ENCODE measurements around the gene NFKBIE. TPM values are rescaled to one million over a fixed set of nuclear protein-coding genes. Genes with fewer than 3 reads are reported as not detected.

Gene NFKBIE
- total RNA-seq, 1 donor from 2014 or later = 17.2 TPM

DNA sequence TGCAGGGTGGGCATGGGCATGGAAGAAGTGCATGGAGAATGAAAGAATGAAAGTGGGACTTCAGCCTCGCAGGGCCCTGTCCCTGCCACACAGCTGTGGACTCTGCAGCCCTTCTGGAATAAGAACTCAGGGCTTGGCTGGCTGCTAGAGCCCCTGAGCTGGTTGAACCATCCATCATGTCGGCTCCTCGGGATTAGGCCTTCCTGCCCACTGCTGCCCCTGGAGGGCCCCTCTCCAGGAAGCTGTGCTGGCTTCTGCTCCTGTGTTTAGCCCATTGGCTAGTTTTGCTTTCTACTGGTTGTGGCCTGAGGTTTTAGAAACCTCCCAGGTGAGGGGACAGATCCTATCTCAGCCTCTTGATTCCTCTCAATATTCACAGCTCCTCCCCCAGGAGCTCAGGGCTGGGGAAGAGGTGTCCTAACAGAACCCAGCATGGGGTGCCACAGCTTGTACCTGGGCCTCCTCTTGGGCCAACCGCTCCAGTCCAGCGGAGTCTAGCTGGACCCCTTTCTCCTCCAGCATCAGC lies 39.9 kb upstream of the NFKBIE start:
- Histone ChIP-seq H3K4me1 (no peaks in the 10 kb centered on the region), H3K9me3 (no peaks in the 10 kb centered on the region), H3K27ac (no peak overlapping the region), H3K36me3 (peaks cover 0 to 96% of the 10 kb centered on the region in 2 donors), H3K4me3 (no peak overlapping the region), H3K27me3 (no peaks in the 10 kb centered on the region)
- DNase-seq (ENCODE audit: extremely low spot score in 2 of 2) = no peak
- TF ChIP-seq POLR2A (IDR thresholded peaks at IDR 0.05) (no peak), POLR2AphosphoS5 (IDR thresholded peaks at IDR 0.05; ENCODE audit: insufficient read depth in 1 of 2, low read depth in 1 of 2) (no peak)
- TF ChIP-seq, protein P1, sequence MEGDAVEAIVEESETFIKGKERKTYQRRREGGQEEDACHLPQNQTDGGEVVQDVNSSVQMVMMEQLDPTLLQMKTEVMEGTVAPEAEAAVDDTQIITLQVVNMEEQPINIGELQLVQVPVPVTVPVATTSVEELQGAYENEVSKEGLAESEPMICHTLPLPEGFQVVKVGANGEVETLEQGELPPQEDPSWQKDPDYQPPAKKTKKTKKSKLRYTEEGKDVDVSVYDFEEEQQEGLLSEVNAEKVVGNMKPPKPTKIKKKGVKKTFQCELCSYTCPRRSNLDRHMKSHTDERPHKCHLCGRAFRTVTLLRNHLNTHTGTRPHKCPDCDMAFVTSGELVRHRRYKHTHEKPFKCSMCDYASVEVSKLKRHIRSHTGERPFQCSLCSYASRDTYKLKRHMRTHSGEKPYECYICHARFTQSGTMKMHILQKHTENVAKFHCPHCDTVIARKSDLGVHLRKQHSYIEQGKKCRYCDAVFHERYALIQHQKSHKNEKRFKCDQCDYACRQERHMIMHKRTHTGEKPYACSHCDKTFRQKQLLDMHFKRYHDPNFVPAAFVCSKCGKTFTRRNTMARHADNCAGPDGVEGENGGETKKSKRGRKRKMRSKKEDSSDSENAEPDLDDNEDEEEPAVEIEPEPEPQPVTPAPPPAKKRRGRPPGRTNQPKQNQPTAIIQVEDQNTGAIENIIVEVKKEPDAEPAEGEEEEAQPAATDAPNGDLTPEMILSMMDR (IDR thresholded peaks at IDR 0.05) = no peak
- intact Hi-C loops (cut with DNase I) = no loop called here

DNA sequence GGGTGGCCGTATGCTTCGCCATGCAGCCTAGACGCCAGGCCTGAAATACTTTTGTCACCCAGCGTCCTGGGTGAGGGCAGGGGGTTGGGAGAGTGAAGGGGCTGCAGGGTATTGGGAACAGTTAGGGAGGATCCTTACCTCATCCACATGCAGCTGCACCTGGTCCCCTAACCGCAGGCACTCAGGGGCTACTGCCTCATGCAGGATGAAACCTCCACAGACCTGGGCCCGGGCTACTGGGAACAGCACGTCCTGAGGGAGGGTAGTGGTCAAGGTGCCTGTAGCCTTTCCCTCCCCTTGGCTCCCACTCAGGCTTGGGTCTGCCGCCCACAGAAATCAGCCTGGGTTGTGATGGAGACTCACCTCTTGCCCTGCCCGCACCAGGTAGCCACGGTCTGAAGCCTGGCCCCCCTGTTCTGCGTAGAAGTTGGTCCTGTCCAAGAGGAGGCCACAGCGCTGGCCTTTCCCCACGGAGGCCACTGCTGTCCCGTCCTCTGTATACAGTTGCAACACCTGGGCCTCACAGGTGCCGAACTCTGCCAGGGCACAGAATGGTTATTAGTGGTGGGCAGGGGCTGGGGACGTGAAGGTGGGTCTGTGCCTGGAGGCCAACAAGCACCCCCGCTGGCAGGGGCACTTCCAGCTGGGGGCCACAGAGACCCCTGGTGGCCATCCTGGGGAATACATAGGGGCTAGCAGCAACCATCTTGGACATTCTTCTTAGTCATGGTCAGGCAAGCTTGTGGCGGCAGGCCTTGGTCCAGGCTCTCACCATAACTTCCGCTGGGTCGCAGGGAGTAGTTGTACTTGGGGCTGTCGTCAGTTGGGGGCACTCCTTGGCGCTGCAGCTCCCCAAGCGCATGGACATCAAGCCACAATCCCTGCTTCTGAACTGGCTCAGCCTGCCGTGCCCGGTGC lies 39.2 kb upstream of the NFKBIE start:
- intact Hi-C loops (cut with DNase I) = no loop called here
- H3K36me3 ChIP-seq = peaks cover 0 to 89% of the 10 kb centered on the region in 2 donors
- TF ChIP-seq, protein P1 (IDR thresholded peaks at IDR 0.05) = peak; percentile 28 to 51 (median 50)
- no peak for TF ChIP-seq POLR2A (IDR thresholded peaks at IDR 0.05)
- no peak for TF ChIP-seq POLR2AphosphoS5 (IDR thresholded peaks at IDR 0.05; ENCODE audit: insufficient read depth in 1 of 2, low read depth in 1 of 2)
- no peak overlapping the region for H3K4me3 ChIP-seq
- H3K4me1 ChIP-seq = no peaks in the 10 kb centered on the region
- DNase-seq (ENCODE audit: extremely low spot score in 2 of 2) = no peak
- H3K27ac ChIP-seq = no peak overlapping the region
- H3K9me3 ChIP-seq = no peaks in the 10 kb centered on the region
- H3K27me3 ChIP-seq = no peaks in the 10 kb centered on the region

DNA sequence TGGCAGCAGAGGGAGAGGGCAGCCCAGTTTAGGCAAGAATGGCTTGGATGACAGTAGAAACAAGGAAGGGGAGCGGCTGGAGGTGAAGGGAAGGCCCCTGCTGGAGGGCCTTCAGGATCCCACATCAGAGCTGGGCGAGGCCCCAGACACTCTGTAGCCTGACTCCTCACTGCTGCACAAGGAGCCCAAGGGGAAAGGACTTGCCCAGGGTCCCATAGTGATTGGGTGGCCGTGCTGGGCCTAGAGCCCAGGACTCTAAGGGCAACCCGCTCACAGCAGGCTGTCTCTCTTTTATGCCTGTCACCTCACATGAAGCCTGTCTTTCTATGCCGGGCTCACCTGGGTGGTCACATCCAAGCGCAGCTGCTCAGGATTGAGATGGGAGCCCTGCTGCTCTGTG lies 38.5 kb upstream of the NFKBIE start:
- Histone ChIP-seq H3K4me1 (no peaks in the 10 kb centered on the region), H3K4me3 (no peak overlapping the region), H3K27me3 (no peaks in the 10 kb centered on the region), H3K9me3 (no peaks in the 10 kb centered on the region), H3K27ac (no peak overlapping the region), H3K36me3 (peaks cover 0 to 82% of the 10 kb centered on the region in 2 donors)
- TF ChIP-seq, protein P1 (IDR thresholded peaks at IDR 0.05) = no peak
- TF ChIP-seq POLR2A (IDR thresholded peaks at IDR 0.05) (no peak), POLR2AphosphoS5 (IDR thresholded peaks at IDR 0.05; ENCODE audit: insufficient read depth in 1 of 2, low read depth in 1 of 2) (no peak)
- intact Hi-C loops (cut with DNase I) = no loop called here
- no peak for DNase-seq (ENCODE audit: extremely low spot score in 2 of 2)

DNA sequence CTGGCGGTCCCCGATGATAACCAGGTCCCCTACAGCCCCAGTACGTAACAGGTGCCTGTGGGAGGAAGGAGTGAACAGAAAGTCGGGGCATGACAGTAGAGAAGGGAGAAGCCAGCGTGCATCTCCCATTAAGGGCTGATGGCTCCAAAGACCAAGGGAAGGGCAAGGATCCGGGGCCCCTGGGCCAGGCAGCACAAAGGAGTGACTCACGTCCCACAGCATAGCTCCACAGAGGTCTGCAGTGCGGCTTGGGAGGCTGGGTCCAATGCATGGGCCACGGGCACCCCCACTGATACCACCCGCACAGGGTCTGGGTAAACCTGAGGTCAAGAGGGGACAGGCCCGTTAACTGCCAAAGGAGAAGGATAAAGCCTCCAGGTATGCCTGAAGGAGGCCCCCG lies 37.5 kb upstream of the NFKBIE start:
- H3K4me3 ChIP-seq = no peak overlapping the region
- no peak overlapping the region for H3K27ac ChIP-seq
- H3K27me3 ChIP-seq = no peaks in the 10 kb centered on the region
- H3K36me3 ChIP-seq = peaks cover 0 to 76% of the 10 kb centered on the region in 2 donors
- intact Hi-C loops (cut with DNase I) = no loop called here
- no peaks in the 10 kb centered on the region for H3K9me3 ChIP-seq
- TF ChIP-seq POLR2A (IDR thresholded peaks at IDR 0.05) (no peak), POLR2AphosphoS5 (IDR thresholded peaks at IDR 0.05; ENCODE audit: insufficient read depth in 1 of 2, low read depth in 1 of 2) (no peak)
- TF ChIP-seq, protein P1 (IDR thresholded peaks at IDR 0.05) = no peak
- no peak for DNase-seq (ENCODE audit: extremely low spot score in 2 of 2)
- H3K4me1 ChIP-seq = peaks cover 6% of the 10 kb centered on the region
